Adipocyte (in vitro differentiated cells): ENCODE data around the gene NEDD4.
"Not testable (repeated sequence)": the region's sequence is repeated elsewhere in the genome, so short reads cannot be mapped to it uniquely, and the experiment has no call there.

Source experiments
- DNase-seq: peaks from one replicate; pipeline ENCODE4 v3.0.0-alpha.2; 2015; ENCODE audit warnings: low read depth
- H3K27me3 ChIP-seq: replicated peaks from 2 replicates; pipeline ENCODE4 v1.7.0; 2013; ENCODE audit warnings: mild to moderate bottlenecking, low read length, moderate library complexity; ENCODE audit not compliant: control insufficient read depth, insufficient read depth
- H3K36me3 ChIP-seq: 2 replicates; pipeline ENCODE4 v1.7.0; 2013; ENCODE audit warnings: low read length, mild to moderate bottlenecking, moderate library complexity; ENCODE audit not compliant: control insufficient read depth, insufficient read depth, severe bottlenecking
- H3K4me1 ChIP-seq: 2 replicates; pipeline ENCODE4 v1.7.0; 2013; ENCODE audit warnings: mild to moderate bottlenecking, low read length, moderate library complexity; ENCODE audit not compliant: control insufficient read depth, insufficient read depth
- H3K4me3 ChIP-seq: 2 replicates; pipeline ENCODE4 v1.7.0; 2013; ENCODE audit warnings: mild to moderate bottlenecking, low read length, moderate library complexity
- H3K9ac ChIP-seq: 2 replicates; pipeline ENCODE4 v1.7.0; 2013; ENCODE audit warnings: mild to moderate bottlenecking, low read length, moderate library complexity
- H3K9me3 ChIP-seq: 2 replicates; pipeline ENCODE4 v1.7.0; 2013; ENCODE audit warnings: mild to moderate bottlenecking, low read length, moderate library complexity; ENCODE audit not compliant: control insufficient read depth

NEDD4 gene

GRCh38 chr15:55952501-55953274 is 40.7 kb downstream of the NEDD4 start:
- not testable (repeated sequence) for H3K9ac ChIP-seq, H3K9me3 ChIP-seq, H3K4me1 ChIP-seq, DNase-seq, H3K4me3 ChIP-seq, H3K36me3 ChIP-seq, H3K27me3 ChIP-seq

- not testable (repeated sequence) for H3K4me1 ChIP-seq, H3K9me3 ChIP-seq, H3K4me3 ChIP-seq, H3K36me3 ChIP-seq, H3K9ac ChIP-seq, DNase-seq, H3K27me3 ChIP-seq
Measured at GRCh38 chr15:55944606-55945005, 48.8 kb downstream of the NEDD4 start.

GRCh38 chr15:55942332-55942731 is 51.1 kb downstream of the NEDD4 start:
- Histone ChIP-seq H3K9ac (no peak overlapping the region), H3K9me3 (peaks cover 5% of the 10 kb centered on the region), H3K4me1 (no peaks in the 10 kb centered on the region), H3K36me3 (peaks cover 6% of the 10 kb centered on the region), H3K4me3 (no peak overlapping the region), H3K27me3 (no peaks in the 10 kb centered on the region)
- no peak for DNase-seq

GRCh38 chr15:55937040-55937439 is 56.4 kb downstream of the NEDD4 start:
- Histone ChIP-seq H3K4me1 (no peaks in the 10 kb centered on the region), H3K4me3 (no peak overlapping the region), H3K27me3 (no peaks in the 10 kb centered on the region), H3K36me3 (no peaks in the 10 kb centered on the region), H3K9me3 (peaks cover 5% of the 10 kb centered on the region), H3K9ac (no peak overlapping the region)
- peak; percentile 15 for DNase-seq

- no peaks in the 10 kb centered on the region for H3K27me3 ChIP-seq
- no peaks in the 10 kb centered on the region for H3K9me3 ChIP-seq
- no peaks in the 10 kb centered on the region for H3K36me3 ChIP-seq
- H3K4me1 ChIP-seq, result no peaks in the 10 kb centered on the region
- no peak overlapping the region for H3K9ac ChIP-seq
- H3K4me3 ChIP-seq, result no peak overlapping the region
- no peak for DNase-seq
Measured at GRCh38 chr15:55928955-55929354, 64.5 kb downstream of the NEDD4 start.

- H3K9ac ChIP-seq, result no peak overlapping the region
- no peak overlapping the region for H3K4me3 ChIP-seq
- H3K4me1 ChIP-seq, result peaks cover 14% of the 10 kb centered on the region
- H3K9me3 ChIP-seq, result no peaks in the 10 kb centered on the region
- DNase-seq, result no peak
- H3K27me3 ChIP-seq, result no peaks in the 10 kb centered on the region
- H3K36me3 ChIP-seq, result no peaks in the 10 kb centered on the region
Measured at GRCh38 chr15:55921744-55922143, 71.7 kb downstream of the NEDD4 start.

- Histone ChIP-seq H3K27me3 (no peaks in the 10 kb centered on the region), H3K9me3 (no peaks in the 10 kb centered on the region), H3K4me3 (no peak overlapping the region), H3K36me3 (no peaks in the 10 kb centered on the region), H3K4me1 (peaks cover 27% of the 10 kb centered on the region), H3K9ac (peak overlapping the region; percentile 55)
- DNase-seq, result peak; percentile 97
Measured at GRCh38 chr15:55917881-55918296, 75.5 kb downstream of the NEDD4 start.

- peak overlapping the region; percentile 22 for H3K4me3 ChIP-seq
- no peaks in the 10 kb centered on the region for H3K36me3 ChIP-seq
- peak; percentile 83 for DNase-seq
- H3K27me3 ChIP-seq, result no peaks in the 10 kb centered on the region
- H3K9me3 ChIP-seq, result no peaks in the 10 kb centered on the region
- peaks cover 27% of the 10 kb centered on the region for H3K4me1 ChIP-seq
- peak overlapping the region; percentile 35 for H3K9ac ChIP-seq
Measured at GRCh38 chr15:55916666-55917409, 76.6 kb downstream of the NEDD4 start.

- Histone ChIP-seq H3K4me1 (peaks cover 27% of the 10 kb centered on the region), H3K36me3 (no peaks in the 10 kb centered on the region), H3K9ac (no peak overlapping the region), H3K4me3 (peak overlapping the region; percentile 63), H3K9me3 (no peaks in the 10 kb centered on the region), H3K27me3 (no peaks in the 10 kb centered on the region)
- DNase-seq, result peak; percentile 69
Measured at GRCh38 chr15:55915876-55916567, 77.4 kb downstream of the NEDD4 start.

GRCh38 chr15:55915221-55915620 is 78.2 kb downstream of the NEDD4 start:
- peak; percentile 52 for DNase-seq
- no peaks in the 10 kb centered on the region for H3K36me3 ChIP-seq
- peak overlapping the region; percentile 63 for H3K4me3 ChIP-seq
- peaks cover 27% of the 10 kb centered on the region for H3K4me1 ChIP-seq
- no peaks in the 10 kb centered on the region for H3K27me3 ChIP-seq
- no peaks in the 10 kb centered on the region for H3K9me3 ChIP-seq
- H3K9ac ChIP-seq, result peak overlapping the region; percentile 59

GRCh38 chr15:55914446-55914845 is 79.0 kb downstream of the NEDD4 start:
- peaks cover 29% of the 10 kb centered on the region for H3K4me1 ChIP-seq
- H3K36me3 ChIP-seq, result no peaks in the 10 kb centered on the region
- peak; percentile 69 for DNase-seq
- H3K9ac ChIP-seq, result peak overlapping the region; percentile 59
- H3K9me3 ChIP-seq, result no peaks in the 10 kb centered on the region
- peak overlapping the region; percentile 63 for H3K4me3 ChIP-seq
- no peaks in the 10 kb centered on the region for H3K27me3 ChIP-seq
